ENCODE data around the gene ARSG.

The ARSG gene

GRCh38 chr17:68433211-68433610 lies 141.9 kb downstream of the ARSG start:
- FAIRE-seq, result no peak

DNA sequence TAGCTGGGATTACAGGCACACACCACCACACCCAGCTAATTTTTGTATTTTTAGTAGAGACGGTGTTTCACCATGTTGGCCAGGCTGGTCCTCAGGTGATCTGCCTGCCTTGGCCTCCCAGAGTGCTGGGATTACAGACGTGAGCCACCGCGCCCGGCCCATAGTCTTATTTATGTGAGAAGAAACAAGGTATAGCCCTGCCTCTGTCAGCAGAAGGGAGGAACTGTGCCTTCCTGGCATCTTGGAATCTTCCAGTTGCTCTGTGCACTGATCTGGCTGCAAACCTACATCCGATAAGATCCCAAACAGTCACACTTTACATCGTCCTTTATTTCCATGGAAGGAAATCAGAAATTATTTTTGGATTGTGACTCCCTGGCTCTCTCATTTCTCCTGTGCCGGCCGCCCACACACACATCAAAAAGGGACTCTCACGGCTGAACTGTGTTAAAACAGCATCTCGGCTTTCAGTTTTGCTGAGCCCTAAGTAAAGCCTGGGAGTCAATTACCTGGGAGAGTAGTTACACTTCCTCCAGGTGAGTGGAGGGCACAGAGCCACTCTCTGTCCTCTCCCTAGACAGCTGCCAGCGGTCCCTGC lies 142.7 kb downstream of the ARSG start:
- FAIRE-seq, result no peak

DNA sequence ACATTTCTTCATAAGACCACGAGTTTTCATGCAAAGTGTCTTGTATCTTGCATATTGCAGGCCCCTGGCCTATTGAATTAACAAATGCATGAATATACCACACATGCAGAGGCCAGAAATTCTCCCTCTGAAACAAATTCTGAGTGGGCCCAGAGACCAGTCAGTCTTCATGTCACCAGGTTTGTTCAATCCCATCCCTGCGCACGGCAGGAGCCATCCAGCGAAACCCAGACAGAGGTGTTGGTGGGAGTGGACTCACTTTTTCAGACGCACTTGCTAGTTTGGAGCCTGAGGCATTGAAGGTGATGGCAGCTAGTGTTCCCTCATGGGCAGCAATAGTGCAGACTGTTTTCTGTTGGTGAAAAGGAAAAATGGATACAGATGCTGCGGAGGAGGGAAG lies 144.1 kb downstream of the ARSG start:
- FAIRE-seq, result no peak

GRCh38 chr17:68435876-68436842 lies 144.9 kb downstream of the ARSG start:
- no peak for FAIRE-seq

- no peak for FAIRE-seq
Observed at GRCh38 chr17:68437979-68438822, 146.9 kb downstream of the ARSG start.

DNA sequence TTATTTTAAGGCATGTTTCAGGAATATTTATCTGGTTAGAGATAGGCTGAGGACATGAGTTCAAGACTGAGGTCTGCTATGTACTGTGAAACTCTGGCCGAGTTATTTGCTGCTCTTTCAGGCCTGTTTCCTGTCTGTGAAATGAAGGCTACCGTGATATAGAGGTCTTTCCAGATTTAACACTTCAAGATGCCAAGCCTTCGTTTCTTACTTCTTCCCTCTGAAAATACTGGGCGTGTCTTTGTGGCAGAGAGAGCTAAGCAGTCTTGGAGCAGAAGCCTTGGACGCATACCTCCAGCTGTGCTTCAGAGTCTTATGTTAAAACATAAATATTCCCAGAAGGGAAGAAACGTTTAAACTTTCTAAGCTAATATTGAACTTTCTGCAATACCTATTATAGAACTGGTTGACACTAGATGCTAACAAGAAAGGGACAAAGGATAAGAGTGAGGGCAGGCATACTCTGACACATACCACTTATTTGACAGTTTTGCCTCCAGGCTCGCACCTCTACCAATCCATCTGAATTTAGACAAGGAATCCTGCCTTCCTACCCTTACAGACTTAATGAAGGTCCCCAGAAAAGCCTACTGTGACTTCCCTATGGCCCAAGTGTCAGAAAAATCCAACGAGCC lies 148.5 kb downstream of the ARSG start:
- no peak for FAIRE-seq

DNA sequence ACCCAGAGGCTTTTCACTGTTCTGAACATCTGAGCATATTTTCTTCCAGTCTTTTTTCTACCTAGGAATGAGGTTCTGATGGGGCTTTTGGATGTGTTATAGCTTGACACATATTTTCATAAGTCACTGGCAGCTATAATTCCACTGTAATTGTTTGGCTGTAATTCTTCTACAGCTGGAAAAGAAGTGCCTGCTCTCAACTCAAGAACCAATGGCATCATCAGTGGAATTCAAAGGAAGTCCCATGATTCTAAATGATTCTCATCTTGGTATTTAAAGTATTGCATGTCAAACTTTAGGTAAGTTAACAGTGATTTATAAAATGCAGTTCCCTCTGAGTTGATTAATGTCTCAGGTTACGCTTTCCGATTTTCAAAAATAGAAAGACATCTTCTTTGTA lies 149.2 kb downstream of the ARSG start:
- FAIRE-seq, result no peak

DNA sequence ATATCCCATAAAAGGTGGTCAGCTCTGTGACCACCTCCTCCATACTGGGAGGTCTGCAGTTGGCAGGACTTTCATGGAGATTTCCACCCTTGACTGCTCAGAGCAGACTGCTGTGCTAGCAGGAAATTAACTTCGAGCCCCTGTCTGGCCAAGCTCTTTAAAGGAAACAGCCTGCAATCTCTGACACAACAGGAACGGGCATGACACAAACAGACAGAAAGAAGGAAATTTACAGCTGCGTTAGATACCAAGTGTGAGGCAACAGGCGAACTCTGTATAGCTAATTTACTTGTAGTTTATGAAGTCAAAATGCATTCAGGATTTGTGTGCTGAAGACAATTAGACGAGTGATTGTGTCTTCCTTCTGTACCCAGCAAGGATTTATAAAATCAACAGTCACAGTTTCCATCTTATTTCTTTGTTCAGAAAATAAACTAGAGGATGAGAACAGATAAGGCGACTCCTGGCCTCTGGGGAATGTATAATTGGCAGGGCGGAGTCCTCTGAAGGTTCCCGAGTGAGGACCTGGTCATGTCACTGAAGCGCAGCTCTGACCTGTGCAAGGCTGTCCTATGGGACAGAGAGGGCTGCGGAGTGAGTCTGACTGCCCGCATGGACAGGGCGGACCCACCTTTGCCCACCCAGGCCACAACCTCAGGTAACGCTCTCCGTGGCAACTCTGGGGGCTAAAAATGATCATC lies 149.9 kb downstream of the ARSG start:
- FAIRE-seq, result no peak

- no peak for FAIRE-seq
Observed at GRCh38 chr17:68443972-68444464, 152.7 kb downstream of the ARSG start.

DNA sequence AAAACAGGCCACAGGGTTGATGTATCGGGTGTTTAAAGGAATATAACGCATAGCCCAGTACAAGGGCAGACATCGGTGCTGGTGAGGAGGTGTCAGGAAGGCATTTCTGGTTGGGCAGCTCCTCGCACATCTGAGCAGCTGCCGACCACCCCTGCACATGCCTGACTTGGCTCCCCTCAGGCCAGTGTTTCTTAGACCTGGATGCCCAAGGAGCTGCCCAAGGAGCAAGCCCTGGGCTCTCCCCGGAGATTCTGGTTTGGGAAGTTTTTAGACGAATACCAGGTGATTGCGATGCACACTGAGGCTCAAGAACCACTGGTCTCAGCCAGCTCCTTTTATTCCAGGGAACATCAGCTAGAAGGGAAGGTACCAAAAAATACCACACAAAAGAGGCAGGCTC lies 154.4 kb downstream of the ARSG start:
- no peak for FAIRE-seq

DNA sequence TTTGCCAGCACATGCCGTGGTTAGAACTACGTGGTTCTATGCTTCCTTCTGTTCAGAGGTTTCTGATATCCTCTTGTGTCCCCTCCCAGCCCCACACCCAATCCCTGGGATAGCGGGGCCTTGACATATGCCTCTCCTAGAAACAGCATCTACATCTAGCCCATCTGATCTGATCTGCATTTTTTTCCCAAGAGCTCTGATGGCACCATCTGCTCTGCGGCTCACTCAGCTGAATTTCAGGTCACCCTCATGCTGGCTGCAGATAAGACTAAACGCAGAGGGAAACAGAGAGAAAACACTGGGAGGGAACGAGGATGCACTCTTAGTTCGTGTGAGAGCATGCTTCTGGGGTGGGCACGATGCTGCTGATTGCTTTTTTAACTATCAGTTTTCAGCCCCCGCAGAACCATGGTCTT lies 155.3 kb downstream of the ARSG start:
- no peak for FAIRE-seq

DNA sequence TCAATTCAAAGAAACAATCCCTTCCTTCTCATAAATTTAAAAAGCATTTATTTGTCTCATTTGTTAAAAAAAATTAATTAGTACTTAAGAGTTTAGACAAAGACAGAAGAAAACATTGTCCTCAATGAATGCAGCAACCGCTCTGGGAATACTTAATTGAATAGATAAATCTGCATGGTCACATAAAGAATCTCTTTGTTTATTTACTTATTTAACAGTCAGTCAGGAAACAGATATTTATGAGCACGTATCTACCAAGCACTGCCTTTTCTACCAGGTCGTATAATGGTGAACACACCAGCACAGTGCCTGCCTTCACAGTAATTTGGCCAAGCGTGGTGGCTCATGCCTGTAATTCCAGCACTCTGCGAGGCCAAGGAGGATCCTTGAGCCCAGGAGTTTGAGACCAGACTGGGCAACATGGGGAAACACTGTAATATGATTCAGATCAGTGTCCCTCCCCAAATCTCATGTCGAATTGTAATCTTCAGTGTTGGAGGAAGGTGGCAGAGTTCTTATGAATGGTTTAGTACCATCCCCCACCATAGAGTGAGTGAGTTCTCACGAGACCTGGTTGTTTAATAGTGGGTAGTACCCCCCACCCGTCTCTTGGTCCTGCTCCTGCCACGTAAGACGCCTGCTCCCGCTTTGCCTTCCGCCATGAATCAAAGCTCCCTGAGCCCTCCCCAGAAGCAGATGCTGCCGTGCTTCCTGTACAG lies 157.9 kb downstream of the ARSG start:
- FAIRE-seq, result no peak

GRCh38 chr17:68450391-68450790 lies 159.1 kb downstream of the ARSG start:
- no peak for FAIRE-seq

DNA sequence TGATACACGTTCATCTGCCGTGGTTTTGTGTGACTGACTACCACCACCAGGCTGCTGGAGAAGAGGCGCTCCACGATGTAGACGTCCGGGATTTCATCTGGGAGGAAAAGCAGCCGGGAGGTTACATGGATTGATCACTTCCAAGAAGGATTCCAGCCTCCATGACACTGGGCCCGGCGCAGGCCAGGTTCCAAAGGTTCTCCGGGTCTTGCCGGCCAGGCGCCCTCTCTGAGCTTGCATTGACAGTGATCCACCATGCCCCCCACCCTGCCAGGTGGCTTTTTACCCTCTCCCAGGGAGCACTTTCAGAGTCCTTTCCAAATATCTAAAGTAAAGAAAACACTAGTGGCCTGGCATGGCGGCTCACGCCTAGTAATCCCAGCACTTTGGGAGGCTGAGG lies 159.5 kb downstream of the ARSG start:
- no peak for FAIRE-seq

- FAIRE-seq, result no peak
Observed at GRCh38 chr17:68451670-68452354, 160.5 kb downstream of the ARSG start.

DNA sequence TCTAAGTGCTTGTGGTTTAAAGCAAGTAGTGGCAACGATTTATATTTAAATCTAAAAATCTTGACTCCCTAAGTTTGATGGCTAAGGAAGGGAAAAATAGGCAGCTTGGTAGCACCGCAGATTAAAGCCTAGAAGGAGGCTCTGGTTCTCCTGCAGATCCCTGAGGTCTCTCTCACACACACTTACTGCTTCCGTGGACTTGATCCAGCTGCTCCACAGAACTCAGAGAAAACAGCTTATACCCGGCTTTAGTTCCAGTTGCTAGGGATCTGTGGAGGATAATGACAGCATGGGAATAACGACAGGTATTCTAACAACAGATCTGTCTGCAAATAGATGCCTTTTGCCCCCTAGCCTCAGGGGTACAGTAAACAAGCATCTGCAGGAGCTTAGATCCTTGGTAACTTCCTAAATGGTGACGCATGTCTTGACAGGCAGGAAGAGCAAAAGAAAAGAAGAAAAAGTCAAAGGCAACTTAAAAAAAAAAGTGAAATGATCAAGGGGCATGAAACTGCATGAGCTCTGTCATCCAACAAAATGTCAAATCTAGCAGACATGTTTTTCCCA lies 161.5 kb downstream of the ARSG start:
- no peak for FAIRE-seq

DNA sequence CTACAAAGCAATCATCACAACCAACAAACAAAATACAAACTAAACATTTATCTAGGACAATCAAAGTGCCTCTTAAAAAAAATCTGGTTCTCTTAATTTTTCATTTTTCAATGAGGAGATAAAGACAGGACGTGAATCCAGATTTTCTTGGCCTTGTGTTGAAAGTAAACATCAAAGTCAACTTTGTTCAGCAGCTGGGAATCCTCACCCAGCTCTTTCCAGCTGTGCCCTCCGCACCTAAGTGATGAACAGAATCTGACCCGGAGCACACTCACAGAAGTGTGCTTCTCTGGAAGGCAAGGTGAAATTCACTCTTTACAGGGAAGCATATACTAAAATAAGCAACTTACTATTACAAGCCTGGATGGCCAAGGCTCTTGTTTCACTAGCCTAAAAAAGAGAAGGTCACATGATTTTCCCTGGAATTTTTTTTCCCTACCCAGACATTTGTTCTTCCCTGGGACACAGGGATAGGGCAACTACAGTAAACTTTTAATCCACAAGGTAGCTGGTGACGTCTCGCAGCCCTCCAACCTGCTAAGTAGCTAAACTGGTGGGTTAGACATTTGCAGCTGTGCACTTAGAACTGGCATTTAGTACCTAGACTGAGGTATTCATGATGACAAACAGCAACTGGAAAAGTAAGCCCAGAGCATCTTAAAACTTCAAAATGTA lies 162.8 kb downstream of the ARSG start:
- FAIRE-seq, result no peak

DNA sequence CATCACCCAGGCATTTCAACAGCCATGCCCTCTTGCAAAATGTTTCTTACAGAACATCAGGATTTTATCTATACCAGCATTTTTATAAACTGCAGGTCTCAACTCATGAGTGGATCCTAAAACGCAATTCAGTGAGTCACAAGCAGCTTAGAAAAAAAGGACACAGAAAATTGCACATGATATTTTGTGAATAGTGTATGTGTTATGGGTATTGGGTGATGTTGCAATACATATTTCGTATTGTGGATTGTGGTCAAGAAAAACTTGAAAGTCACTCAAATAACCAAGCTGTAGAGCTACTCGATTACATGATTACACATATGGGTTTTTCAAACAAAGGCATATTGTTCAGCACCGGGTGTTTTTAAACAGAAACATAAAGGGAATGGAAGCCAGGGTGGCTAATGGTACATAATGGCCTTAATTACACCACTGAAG lies 164.6 kb downstream of the ARSG start:
- no peak for FAIRE-seq

- FAIRE-seq, result no peak
Observed at GRCh38 chr17:68456339-68457167, 165.3 kb downstream of the ARSG start.
